Measurements from ENCODE around the gene ROPN1L. TPM values are rescaled to one million over a fixed set of nuclear protein-coding genes. Genes with fewer than 3 reads are reported as not detected.

ROPN1L gene
- total and polyA plus RNA-seq, 2 of the 8 experiments (the other 6 are each of a cell fraction or from before 2014, with no cell fraction given), result 0.24 to 0.73 TPM

GRCh38 chr5:10424124-10424731 lies 17.5 kb upstream of the ROPN1L start:
- no peak overlapping the region for H3K4me3 ChIP-seq (ENCODE audit: extremely low read depth in 1 of 4, insufficient read depth in 2 of 4, low read depth in 3 of 4, low read length in 4 of 4)
- H3K4me2 ChIP-seq (ENCODE audit: insufficient read depth in 1 of 2, low read depth in 2 of 2, low read length in 2 of 2), result no peak overlapping the region
- no peak overlapping the region for H2AFZ ChIP-seq (ENCODE audit: low read length)
- H3K9ac ChIP-seq (replicated peaks in 1 of 4; ENCODE audit: extremely low read depth in 1 of 4, low read depth in 3 of 4, low read length in 3 of 4), result no peak overlapping the region
- FAIRE-seq (no peak), DNase-seq (ENCODE audit: low read depth in 1 of 2, low spot score in 2 of 2) (no peak)
- H3K18ac ChIP-seq (ENCODE audit: extremely low read depth, low read length), result no peak overlapping the region
- H3K14ac ChIP-seq (ENCODE audit: insufficient read length), result no peak overlapping the region
- H3K27ac ChIP-seq (ENCODE audit: low read depth, low read length), result no peak overlapping the region
- H4K5ac ChIP-seq (ENCODE audit: insufficient read length, low read depth, low read length), result no peak overlapping the region
- H4K91ac ChIP-seq (replicated peaks; ENCODE audit: insufficient read length, low read length), result no peak overlapping the region
- H2BK120ac ChIP-seq (replicated peaks; ENCODE audit: low read depth, low read length), result no peak overlapping the region
- H3K23ac ChIP-seq (ENCODE audit: insufficient read length), result no peak overlapping the region
- H3K79me2 ChIP-seq (ENCODE audit: control insufficient read depth in 1 of 2, insufficient read depth in 2 of 2, low read length in 2 of 2), result no peaks in the 10 kb centered on the region
- H3K27me3 ChIP-seq (replicated peaks in 1 of 4; ENCODE audit: control insufficient read depth in 3 of 4, extremely low read depth in 1 of 4, insufficient read depth in 3 of 4, low read length in 3 of 4), result no peaks in the 10 kb centered on the region
- H4K8ac ChIP-seq (ENCODE audit: extremely low read depth, insufficient read depth, low read length), result no peak overlapping the region
- no peak overlapping the region for H2BK15ac ChIP-seq (ENCODE audit: low read length)
- H2BK12ac ChIP-seq (ENCODE audit: low read depth, low read length), result no peak overlapping the region
- H3K4me1 ChIP-seq (replicated peaks in 1 of 4; ENCODE audit: control insufficient read depth in 3 of 4, insufficient read depth in 4 of 4, low read length in 3 of 4), result peaks cover 0 to 2% (median 0%) of the 10 kb centered on the region in 4 experiments; a peak in 1 of 7 replicates
- H2BK20ac ChIP-seq (ENCODE audit: low read length), result no peak overlapping the region
- H3K79me1 ChIP-seq (ENCODE audit: low read depth, low read length), result no peaks in the 10 kb centered on the region
- TF ChIP-seq MAX (IDR thresholded peaks at IDR 0.05) (no peak), RAD21 (IDR thresholded peaks at IDR 0.05 in 1 of 2, conservative IDR thresholded peaks at IDR 0.05 in 1 of 2; ENCODE audit: low read depth in 2 of 2, low read length in 2 of 2) (peak; percentile 65 to 70), TCF12 (IDR thresholded peaks at IDR 0.05; ENCODE audit: low read depth, low read length) (no peak), ATF3 (IDR thresholded peaks at IDR 0.05; ENCODE audit: insufficient read depth, low read depth, low read length) (no peak), CTCF (IDR thresholded peaks at IDR 0.05; ENCODE audit: control extremely low read depth in 1 of 3, insufficient read depth in 1 of 3, low read depth in 1 of 3, low read length in 3 of 3) (peak in 2 of 3 experiments; percentile 60 to 62; a peak in 3 of 4 replicates)
- H2BK5ac ChIP-seq (ENCODE audit: low read depth, low read length), result no peak overlapping the region
- no peak overlapping the region for H3K4ac ChIP-seq (replicated peaks; ENCODE audit: insufficient read length, low read depth, low read length)
- H3K23me2 ChIP-seq (ENCODE audit: low read depth, low read length), result no peaks in the 10 kb centered on the region
- H3K36me3 ChIP-seq (ENCODE audit: control insufficient read depth in 2 of 4, insufficient read depth in 4 of 4, low read length in 3 of 4), result peaks cover 9 to 43% (median 39%) of the 10 kb centered on the region in 4 experiments
- WGBS, 2 experiments (ENCODE audit: extremely low coverage in 1 of 2, insufficient coverage in 1 of 2, insufficient read length in 1 of 2, insufficient replicate concordance in 2 of 2, low coverage in 1 of 2, low lambda C conversion rate in 2 of 2, missing lambda C conversion rate in 1 of 2), result 78% methylated on average over 6 of the region's 6 CpGs; no CpG with 5 or more reads in 1 of the 2 experiments
- H3K9me3 ChIP-seq (ENCODE audit: insufficient read depth in 2 of 2, low read depth in 1 of 2, low read length in 1 of 2), result no peaks in the 10 kb centered on the region
- CTCF ChIA-PET (ENCODE audit: partially characterized antibody), result interaction anchor here (0.6 to 5.0 kb wide), 26 partner anchors 11 to 353 kb away, joined by 3 to 30 read pairs (median 4); partner anchors contain the start of gene CMBL
- no peak overlapping the region for H2AK5ac ChIP-seq (ENCODE audit: low read depth, low read length)
- peaks cover 0 to 2% of the 10 kb centered on the region in 2 experiments for H4K20me1 ChIP-seq (replicated peaks in 1 of 2; ENCODE audit: control insufficient read depth in 1 of 2, insufficient read depth in 2 of 2, low read length in 2 of 2)
- POLR2A ChIA-PET (ENCODE audit: partially characterized antibody), result interaction anchor here (0.8 to 1.8 kb wide), 4 partner anchors 9 to 173 kb away, joined by 3 to 4 read pairs (median 3); no protein-coding TSS in a partner anchor
- no peak overlapping the region for H3K56ac ChIP-seq (replicated peaks; ENCODE audit: insufficient read length, low read depth, low read length)

Measured in H1 (cell line).